GM18909 (cell line): Measurements from ENCODE around the gene SBNO2.

Experiments used
- ATAC-seq: cut with Tn5 transposase; IDR thresholded peaks from one replicate; pipeline ENCODE4 v1.9.1; 2021; ENCODE audit warnings: mild to moderate bottlenecking; ENCODE audit not compliant: unreplicated experiment, poor library complexity

The SBNO2 gene

DNA sequence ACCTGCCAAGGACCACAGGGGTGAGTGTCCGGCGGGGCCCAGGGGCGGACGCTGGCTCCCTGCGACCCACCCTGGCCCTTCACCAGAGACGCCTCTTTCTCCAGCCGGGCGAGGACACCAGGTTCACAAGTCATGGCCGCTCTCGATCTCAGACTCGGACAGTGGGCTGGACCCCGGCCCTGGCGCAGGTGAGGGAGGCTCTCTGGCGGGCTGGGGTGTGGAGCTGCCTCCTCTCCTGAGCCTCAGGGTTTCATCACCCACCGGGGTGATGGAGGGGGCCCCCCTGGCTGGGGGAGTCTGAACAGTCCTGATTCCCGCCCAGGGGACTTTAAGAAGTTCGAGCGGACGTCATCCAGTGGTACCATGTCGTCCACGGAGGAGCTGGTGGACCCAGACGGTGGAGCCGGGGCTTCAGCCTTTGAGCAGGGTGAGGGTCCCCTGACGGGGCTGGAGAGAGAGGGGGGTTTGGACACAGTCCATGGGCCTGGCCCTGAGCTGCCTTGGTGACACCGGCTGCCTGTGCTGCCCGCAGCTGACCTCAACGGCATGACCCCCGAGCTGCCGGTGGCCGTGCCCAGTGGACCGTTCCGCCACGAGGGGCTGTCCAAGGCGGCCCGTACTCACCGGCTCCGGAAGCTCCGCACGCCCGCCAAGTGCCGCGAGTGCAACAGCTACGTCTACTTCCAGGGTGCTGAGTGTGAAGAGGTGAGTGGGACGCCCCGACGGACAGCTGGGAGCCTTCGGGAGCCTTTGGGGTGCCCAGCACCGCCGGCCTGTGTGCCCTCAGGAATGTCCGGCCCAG is 93.5 kb downstream of the SBNO2 start:
- no peak for ATAC-seq

DNA sequence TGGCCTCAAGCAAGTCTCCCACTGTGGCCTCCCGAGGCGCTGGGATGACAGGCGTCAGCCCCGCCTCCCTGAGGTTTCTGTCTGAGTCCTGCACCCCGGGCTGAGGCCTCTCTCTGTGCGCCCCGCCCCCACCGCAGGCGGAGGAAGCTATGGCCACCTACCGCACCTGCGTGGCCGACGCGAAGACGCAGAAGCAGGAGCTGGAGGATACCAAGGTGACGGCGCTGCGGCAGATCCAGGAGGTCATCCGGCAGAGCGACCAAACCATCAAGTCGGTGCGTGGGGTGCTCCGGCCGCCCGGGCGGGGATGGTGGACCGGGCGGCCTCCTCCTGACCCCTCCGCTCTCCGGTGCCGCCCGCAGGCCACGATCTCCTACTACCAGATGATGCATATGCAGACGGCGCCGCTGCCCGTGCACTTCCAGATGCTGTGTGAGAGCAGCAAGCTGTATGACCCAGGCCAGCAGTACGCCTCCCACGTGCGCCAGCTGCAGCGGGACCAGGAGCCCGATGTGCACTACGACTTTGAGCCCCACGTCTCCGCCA is 94.4 kb downstream of the SBNO2 start:
- no peak for ATAC-seq

DNA sequence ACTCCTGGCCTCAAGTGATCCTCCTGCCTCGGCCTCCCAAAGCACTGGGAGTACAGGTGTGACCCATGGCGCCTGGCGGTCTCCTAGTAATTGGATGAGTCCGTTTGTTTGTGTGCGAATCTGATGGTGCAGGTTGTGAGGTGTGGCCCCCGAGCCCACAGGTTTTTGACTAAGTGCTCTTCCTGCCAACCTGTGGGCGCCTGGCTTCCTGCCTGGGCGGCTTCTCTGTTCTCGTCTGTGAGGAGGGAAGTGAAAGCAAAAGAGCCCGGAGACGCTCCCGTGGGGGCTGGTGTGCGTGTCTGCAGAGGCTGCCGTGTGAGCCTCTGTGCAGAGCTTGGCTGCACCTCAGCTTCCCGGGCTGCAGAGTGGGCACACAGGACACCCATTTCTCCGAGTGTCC is 97.1 kb downstream of the SBNO2 start:
- peak; percentile 63 for ATAC-seq

DNA sequence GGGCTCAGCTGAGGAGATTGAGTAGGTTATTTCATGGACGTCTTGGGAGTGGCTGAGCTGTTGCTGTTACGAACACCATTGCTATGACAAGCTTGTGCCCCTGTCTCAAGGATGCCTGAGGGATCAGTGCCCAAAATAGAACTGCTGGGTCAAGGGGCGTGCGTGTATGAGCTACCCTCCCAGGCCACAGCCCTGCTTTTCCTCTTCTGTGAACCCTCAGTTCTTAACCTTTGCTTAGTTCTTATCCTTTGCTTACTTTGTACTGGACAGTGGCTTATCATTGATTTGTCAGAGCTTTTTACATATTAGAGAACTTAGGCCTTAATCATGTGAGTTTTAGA is 98.1 kb downstream of the SBNO2 start:
- ATAC-seq: no peak

DNA sequence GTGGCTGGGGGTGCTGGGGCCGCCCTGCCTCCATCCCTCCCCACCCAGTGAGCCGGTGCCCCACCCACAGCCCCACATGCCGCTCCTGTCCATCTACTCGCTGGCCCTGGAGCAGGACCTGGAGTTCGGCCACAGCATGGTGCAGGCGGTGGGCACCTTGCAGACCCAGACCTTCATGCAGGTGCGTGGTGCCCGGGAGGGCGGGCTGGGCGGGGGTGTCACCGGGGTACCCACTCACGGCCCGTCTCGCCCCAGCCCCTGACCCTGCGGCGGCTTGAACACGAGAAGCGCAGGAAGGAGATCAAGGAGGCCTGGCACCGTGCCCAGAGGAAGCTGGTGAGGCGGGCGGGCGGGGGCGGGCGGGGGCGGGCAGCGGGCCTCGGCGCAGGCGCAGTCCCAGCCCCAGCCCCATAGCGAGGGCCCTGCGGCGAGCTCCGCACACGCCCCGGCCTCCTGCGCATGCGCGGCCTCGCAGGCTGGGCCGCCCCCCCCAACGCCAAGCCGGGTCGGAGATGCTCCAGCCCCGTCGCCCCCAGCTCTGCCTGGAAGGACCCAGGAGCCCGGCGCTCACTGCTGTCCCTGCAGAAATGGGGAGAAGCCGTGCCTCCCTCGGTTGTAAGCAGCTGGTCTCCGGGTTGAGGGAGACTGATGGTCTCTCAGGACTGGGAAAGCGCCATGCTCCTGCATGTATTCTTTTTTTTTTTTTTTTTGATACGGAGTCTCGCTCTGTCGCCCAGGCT is 99.4 kb downstream of the SBNO2 start:
- ATAC-seq: peak; percentile 62

DNA sequence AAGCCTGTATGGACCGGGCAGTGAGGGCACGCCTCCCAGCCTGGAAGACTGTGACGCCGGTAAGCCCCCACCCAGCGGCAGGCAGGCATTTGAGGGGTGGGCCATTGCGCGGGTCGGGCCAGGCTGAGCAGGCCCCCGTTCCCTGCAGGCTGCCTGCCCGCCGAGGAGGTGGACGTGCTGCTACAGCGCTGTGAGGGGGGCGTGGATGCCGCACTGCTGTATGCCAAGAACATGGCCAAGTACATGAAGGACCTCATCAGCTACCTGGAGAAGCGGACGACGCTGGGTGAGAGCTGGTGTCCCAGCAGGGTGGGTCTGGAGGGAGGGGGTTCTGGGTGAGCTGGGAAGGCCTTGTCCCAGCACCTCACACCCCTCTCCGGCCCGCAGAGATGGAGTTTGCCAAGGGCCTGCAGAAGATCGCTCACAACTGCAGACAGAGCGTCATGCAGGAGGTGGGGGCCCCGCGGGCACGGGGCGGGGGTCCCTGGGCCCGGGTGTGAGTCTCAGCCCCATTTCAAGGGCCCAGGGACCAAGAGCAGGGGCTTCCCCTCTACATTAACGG is 100.0 kb downstream of the SBNO2 start:
- ATAC-seq: no peak

DNA sequence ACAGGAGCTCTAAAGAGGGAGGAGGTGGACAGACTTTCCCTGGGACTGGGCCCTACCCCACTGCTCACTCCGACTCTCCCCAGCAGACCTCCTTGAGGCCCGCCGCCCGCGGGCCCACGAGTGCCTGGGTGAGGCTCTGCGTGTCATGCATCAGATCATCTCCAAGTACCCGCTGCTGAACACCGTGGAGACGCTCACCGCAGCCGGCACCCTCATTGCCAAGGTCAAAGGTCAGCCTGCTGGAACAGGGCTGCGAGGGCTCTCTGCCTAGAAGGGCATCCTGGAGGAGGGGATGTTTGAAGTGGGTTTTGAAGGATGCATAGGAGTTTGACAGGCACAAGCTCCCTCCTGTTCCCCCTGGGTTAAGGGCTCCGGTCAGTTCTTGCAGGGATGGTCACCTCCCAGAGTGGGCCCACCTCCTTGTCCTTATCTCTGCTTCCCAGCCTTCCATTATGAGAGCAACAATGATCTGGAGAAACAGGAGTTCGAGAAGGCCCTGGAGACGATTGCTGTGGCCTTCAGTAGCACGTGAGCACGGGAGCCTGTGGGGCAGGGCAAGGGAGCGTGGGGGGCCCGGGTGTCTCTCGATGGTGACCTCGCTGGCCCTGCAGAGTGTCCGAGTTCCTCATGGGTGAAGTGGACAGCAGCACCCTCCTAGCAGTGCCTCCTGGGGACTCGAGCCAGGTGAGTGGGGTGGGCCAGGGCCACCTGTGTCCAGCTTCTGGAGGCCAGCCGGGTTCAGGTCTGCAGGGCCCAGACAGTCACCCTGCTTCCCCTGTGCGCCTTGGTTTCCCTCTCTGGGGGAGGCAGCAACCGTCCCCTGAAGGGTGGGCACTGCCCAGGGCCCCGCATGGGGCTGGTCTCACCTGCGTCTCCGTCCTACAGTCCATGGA is 100.8 kb downstream of the SBNO2 start:
- no peak for ATAC-seq

DNA sequence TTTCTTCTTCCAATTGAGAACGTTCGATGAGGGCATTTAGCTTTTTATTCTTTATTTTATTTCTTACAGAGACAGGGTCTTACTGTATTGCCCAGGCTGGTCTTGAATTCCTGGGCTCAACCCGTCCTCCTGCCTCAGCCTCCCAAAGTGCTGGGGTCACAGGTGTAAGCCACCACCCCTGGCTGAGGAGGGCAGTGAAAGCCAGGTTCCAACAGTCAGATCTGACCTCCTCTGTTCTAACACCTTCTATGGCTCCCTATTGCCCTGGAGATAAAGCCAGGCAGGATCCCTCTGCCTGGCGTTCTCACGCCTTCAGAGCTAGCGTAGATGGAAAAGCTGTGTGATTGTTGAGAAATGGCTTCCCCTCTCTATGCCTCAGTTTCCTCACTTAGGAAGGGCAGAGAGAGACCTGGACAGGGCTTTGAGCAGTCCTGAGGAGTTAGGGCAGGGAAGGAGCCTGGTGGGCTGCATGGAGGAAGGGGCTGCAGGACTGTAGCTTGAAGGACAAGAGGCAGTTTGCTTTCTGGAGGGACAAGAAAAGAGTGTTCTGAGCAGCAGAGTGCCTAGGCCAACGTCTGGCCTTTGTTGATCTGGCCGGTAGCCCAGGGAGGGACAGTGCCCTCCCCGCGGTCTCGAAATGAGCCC is 101.6 kb downstream of the SBNO2 start:
- no peak for ATAC-seq

DNA sequence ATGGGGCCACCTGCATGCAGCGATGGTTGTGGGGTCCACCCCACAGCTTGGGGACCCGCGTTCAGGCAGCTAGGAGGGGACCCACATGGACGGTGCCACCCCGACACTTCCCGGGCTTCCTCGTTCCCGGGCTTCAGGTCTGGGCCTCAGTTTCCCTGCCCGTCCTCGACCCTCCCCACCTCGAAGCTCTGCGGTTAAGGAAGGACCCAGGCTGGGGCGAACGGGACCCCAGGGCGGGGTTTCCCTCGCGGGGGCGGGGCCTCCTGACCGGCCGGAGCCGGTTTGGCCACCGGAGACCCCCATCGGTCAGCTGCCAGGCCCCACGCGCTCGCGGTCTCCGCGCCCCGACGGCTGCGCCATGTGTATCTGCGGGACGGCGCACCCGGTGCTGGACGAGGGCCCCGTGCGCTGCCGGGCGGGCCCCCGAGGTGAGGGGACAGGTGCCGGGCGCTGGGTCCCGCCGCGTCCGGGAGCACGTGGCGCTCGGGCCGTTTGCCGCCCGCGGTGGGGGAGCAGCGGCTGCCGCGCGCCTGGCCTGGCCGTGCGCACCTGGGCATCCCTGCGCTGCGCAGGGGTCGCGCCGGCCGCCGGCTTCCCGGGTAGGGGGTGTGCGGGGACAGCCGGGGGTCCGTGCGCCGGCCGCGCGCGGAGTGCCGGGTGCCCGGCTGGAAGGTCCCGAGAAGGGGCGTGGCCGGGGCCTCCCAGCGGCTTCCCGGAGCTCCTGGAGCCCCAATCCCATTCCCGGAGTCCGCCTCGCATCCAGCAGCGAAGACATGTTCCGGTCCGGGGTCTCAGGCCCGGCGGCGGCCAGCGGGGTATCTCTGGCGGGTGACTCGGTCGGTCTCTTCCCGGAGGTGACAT is 102.9 kb downstream of the SBNO2 start:
- ATAC-seq: no peak

DNA sequence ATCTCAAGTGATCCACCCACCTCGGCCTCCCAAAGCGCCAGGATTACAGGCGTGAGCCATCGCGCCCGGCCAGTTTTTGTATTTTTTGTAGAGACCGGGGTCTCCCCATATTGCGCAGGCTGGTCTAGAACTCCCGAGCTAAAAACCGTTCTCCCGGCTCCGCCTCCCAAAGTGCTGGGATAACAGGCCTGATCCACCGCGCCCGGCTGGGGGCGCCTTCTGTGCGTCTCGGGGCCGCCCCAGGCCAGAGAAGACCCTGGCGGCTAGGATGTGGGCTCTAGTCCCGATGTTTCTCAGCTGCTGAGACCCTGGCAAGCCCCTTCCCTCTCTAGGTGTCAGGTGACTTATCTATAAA is 103.5 kb downstream of the SBNO2 start:
- ATAC-seq: no peak

DNA sequence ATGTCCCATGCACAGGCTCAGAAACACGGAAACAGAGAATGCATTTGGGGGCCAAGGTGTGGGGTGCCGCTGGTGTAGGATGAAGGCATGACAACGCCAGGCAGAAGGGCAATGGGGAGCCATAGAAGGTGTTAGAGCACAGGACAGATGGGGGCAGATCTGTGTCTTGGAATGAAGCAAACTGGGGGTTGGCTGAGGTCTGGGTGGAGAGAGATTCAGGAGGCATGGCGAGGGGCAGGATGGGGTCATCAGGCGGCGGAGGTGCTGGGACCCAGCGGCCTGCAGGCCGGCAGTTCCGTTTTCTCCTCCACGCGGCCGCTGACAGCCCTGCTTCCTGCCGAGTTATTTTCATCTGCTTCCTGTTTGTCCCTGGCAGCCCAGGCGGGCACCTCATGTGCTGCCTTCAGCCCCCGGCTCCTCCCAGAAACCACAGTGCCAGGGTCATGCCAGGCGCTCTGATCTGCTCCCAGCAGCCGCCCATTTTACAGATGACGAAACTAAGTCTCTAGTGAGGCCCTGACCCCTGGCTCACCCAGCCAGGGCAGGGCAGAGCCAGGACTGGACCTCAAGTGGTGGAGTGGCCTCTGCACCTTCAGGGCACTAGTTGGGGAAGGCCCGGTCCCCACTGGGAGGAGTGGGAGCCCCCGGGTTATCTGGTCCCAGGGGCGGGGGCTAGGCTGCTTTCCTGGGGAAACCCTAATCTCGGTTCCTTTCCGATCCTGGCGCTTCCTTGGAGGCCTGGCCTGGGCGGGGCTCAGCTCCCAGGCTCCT is 104.9 kb downstream of the SBNO2 start:
- no peak for ATAC-seq

DNA sequence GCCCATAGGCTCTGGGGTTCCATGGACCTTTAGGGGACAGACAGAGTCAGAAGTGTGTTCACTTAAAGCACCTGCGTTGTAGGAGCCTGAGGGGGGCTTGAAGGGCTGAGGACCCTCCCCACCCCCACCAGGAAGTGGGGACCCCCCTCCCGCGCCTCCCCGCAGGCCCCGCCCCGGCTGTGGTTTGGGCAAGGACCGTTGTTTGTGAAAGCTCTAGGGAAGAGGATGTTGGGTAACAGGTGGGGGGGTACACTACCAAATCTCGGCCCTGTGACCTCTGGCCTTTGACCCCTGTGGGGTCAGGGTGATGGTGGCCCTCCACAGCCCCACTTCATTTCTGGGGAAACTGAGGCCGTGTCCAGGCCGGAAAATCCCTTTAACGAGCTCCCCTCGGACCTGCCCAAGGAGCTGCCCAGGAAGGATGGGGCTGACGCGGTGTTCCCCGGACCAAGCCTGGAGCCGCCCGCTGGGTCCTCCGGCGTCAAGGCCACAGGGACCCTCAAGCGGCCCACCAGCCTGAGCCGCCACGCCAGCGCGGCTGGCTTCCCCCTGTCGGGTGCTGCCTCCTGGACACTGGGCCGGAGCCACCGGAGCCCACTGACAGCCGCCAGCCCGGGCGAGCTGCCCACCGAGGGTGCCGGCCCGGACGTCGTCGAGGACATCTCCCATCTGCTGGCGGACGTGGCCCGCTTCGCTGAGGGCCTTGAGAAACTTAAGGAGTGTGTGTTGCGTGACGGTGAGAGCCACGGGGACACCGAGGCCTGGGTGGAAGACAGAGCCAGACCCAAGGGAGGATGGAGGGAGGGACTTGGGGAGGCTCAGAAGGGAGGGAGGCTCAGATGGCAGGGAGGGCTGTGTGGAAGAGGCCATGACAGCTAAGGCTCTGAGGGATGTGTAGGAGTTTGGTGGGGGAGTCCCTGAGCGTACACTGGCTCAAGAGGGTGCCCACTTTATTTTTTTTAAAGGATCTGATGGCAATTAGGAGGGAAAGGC is 105.8 kb downstream of the SBNO2 start:
- no peak for ATAC-seq

DNA sequence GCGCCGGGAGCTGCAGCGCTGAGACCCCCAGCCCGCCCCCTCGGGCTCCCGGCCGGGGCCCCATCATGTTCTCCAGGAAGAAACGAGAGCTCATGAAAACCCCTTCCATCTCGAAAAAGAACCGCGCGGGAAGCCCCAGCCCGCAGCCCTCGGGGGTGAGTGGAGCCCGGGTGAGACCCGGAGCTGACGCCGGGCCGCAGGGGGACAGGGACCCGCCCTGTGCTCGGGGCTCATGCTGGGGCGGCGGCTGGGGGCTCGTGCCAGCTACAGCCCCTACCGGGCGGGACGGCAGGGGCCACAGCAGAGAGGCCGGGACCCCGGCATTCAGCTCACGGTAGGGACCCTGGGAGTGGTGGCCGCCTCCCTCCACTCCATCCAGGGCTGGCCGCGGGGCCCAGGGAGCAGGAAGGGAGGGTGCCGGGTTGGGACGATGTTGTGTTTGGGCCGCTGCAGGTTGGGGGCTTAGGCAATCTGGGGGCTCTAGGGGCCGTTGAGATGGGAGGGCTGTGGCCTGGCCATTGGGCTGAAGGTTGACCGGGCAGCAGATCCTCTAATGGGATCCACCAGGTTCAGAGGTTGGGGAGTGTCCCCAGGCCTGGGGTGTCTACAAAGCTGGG is 106.6 kb downstream of the SBNO2 start:
- no peak for ATAC-seq

DNA sequence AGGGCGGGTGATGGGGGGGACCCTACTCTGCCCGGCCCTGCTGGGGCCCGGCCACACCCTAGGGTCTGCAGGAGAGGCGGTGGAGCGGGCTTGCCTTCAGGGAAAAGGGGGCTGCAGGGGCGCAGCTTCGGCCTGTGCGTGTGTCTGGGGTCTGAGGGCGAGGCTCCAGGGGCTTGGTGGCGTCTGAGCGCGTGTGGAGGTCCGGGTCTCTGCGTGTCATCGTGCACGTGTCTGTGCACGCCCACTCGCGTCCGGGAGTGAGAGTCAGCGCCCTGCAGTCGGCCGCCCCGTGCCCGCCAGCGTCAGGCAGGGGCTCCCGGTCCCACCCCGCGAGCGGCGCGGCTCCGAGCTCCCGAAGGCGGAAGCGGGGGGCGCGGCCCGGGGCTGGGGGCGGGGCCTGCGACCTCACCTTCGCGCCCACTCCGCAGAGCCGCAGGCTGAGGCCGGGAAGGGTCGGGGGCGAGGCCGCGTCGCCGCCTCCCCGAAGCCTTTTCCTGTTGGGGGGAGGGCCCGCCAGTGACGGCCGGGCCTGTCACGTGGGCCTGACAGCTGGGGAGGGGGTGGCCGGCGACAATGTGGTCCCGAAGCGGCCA is 107.2 kb downstream of the SBNO2 start, which contains the start of gene ARHGAP45:
Gene ARHGAP45, plus strand, starts transcription at position 420 of the 593 bp plus-strand sequence. CDS start 239 bp downstream, outside the sequence.
- no peak for ATAC-seq

DNA sequence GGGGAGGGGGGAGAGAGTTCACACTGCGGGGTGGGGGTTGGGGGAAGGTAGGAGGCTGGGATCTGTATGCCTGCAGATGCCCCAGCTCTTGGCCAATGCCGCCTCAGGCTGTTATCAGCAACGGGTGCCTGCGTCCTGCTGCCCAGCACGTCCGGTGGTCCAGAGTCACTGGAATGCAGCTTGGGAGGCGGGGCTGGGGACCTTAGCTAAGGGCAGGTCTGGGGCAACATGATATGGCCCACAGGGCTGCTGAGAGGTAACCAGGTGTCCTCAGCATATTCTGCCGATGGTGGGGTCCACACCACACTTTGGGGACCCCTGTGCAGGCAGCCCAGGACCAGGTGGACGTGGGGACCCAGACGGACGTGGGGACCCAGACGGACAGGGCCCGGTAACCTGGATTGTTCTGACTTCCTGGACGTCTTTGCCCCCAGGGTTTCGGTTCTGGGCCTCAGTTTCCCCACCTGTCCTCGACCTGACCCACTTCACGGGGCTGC is 107.8 kb downstream of the SBNO2 start:
- ATAC-seq: no peak

DNA sequence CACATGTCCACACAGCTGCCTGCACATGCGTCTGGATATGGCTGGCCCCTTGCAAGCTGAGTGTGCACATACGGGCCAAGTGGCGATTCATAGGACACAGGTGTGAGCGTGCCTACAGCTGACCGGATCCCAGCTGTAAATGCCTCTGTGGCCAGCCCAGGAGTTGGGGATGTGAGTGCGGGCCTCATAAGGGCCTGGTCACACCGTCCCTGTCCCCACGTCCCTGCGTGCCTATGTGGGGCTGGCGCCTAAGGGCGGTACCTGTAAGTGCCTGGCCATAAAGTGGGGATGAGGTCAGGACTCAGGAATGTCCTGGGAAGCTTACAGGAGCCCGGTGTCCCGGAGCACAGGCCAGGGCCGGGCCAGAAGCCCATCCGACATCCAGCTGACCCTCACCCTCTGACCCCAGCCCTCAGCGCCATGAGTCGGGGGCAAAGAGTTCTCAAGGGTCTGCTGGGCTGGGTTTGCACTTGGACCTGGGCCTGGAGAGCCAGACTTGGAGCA is 108.4 kb downstream of the SBNO2 start:
- no peak for ATAC-seq
